ENCODE results near the gene SP100. TPM values are rescaled to one million over a fixed set of nuclear protein-coding genes. Genes with fewer than 3 reads are reported as not detected.
A peak's percentile ranks its signal among the peaks of the same experiment; 100 is the strongest.

SP100 gene
- total and polyA plus RNA-seq, 7 donors, result 50.4 to 141 (median 91.2) TPM

GRCh38 chr2:230417436-230417835 is 1.4 kb downstream of the SP100 start:
- TF ChIP-seq EP300 (IDR thresholded peaks at IDR 0.05) (no peak), POLR2A (IDR thresholded peaks at IDR 0.05) (no peak), POLR2AphosphoS5 (IDR thresholded peaks at IDR 0.05) (no peak), CTCF (IDR thresholded peaks at IDR 0.05) (no peak)
- no peak for DNase-seq
- no peaks in the 10 kb centered on the region for H3K36me3 ChIP-seq
- H3K9me3 ChIP-seq, result no peaks in the 10 kb centered on the region
- peaks cover 0 to 57% (median 40%) of the 10 kb centered on the region in 4 donors for H3K4me1 ChIP-seq
- H3K4me3 ChIP-seq, result peak overlapping the region; percentile 50 to 65 (median 59)
- no peaks in the 10 kb centered on the region for H3K27me3 ChIP-seq
- 43 to 60% methylated on average over 4 of the region's 4 CpGs for WGBS, 2 donors
- peak overlapping the region in 3 of 4 donors; percentile 89 to 92 (median 91) for H3K27ac ChIP-seq
- intact Hi-C loops (cut with DNase I), result loop anchor here (5.0 to 10.0 kb wide), 3 partner anchors 295 to 493 kb away; partner anchors contain the start of genes CAB39, FBXO36 and TRIP12

GRCh38 chr2:230418341-230419016 is 2.5 kb downstream of the SP100 start:
- 52 to 60% methylated on average over 9 of the region's 9 CpGs for WGBS, 2 donors
- Histone ChIP-seq H3K9me3 (no peaks in the 10 kb centered on the region), H3K27ac (peak overlapping the region in 1 of 4 donors; percentile 91), H3K36me3 (no peaks in the 10 kb centered on the region), H3K4me1 (peaks cover 0 to 63% (median 42%) of the 10 kb centered on the region in 4 donors), H3K4me3 (peak overlapping the region in 2 of 4 donors; percentile 3 to 65), H3K27me3 (no peaks in the 10 kb centered on the region)
- no peak for DNase-seq
- intact Hi-C loops (cut with DNase I), result loop anchor here (5.0 to 10.0 kb wide), 3 partner anchors 294 to 494 kb away; partner anchors contain the start of genes CAB39, FBXO36 and TRIP12
- TF ChIP-seq EP300 (IDR thresholded peaks at IDR 0.05) (no peak), POLR2AphosphoS5 (IDR thresholded peaks at IDR 0.05) (no peak)

GRCh38 chr2:230419181-230419580 is 3.2 kb downstream of the SP100 start:
- intact Hi-C loops (cut with DNase I), result loop anchor here (5.0 to 10.0 kb wide), 3 partner anchors 293 to 494 kb away; partner anchors contain the start of genes CAB39, FBXO36 and TRIP12
- Histone ChIP-seq H3K27ac (no peak overlapping the region), H3K27me3 (no peaks in the 10 kb centered on the region)

GRCh38 chr2:230422149-230422548 is 6.1 kb downstream of the SP100 start:
- no peaks in the 10 kb centered on the region for H3K27me3 ChIP-seq
- H3K4me1 ChIP-seq, result peaks cover 0 to 77% (median 42%) of the 10 kb centered on the region in 4 donors
- H3K27ac ChIP-seq, result no peak overlapping the region
- H3K36me3 ChIP-seq, result peaks cover 0 to 1% (median 0%) of the 10 kb centered on the region in 4 donors
- DNase-seq, result no peak
- TF ChIP-seq POLR2AphosphoS5 (IDR thresholded peaks at IDR 0.05) (no peak), POLR2A (IDR thresholded peaks at IDR 0.05) (no peak), CTCF (IDR thresholded peaks at IDR 0.05) (no peak), EP300 (IDR thresholded peaks at IDR 0.05) (no peak)
- intact Hi-C loops (cut with DNase I), result no loop called here
- H3K4me3 ChIP-seq, result no peak overlapping the region
- 91 to 94% methylated on average over 4 of the region's 4 CpGs for WGBS, 2 donors
- no peaks in the 10 kb centered on the region for H3K9me3 ChIP-seq

More at GRCh38 chr2:230419181-230419580, 3.2 kb downstream of the SP100 start:
- no peak for TF ChIP-seq CTCF (IDR thresholded peaks at IDR 0.05)
- no peak for TF ChIP-seq EP300 (IDR thresholded peaks at IDR 0.05)
- no peak for TF ChIP-seq POLR2A (IDR thresholded peaks at IDR 0.05)
- no peak for TF ChIP-seq POLR2AphosphoS5 (IDR thresholded peaks at IDR 0.05)
- no peaks in the 10 kb centered on the region for H3K9me3 ChIP-seq
- no peaks in the 10 kb centered on the region for H3K36me3 ChIP-seq
- H3K4me3 ChIP-seq, result no peak overlapping the region
- H3K4me1 ChIP-seq, result peaks cover 0 to 70% (median 48%) of the 10 kb centered on the region in 4 donors
- no peak for DNase-seq
- 78 to 91% methylated on average over 4 of the region's 4 CpGs for WGBS, 2 donors

- intact Hi-C loops (cut with DNase I), result no loop called here
- H3K9me3 ChIP-seq, result no peaks in the 10 kb centered on the region
- no peak overlapping the region for H3K27ac ChIP-seq
- H3K36me3 ChIP-seq, result peaks cover 0 to 13% (median 2%) of the 10 kb centered on the region in 4 donors
- peaks cover 0 to 59% (median 25%) of the 10 kb centered on the region in 4 donors for H3K4me1 ChIP-seq
- no peaks in the 10 kb centered on the region for H3K27me3 ChIP-seq
- TF ChIP-seq POLR2AphosphoS5 (IDR thresholded peaks at IDR 0.05), result no peak
- no peak for TF ChIP-seq CTCF (IDR thresholded peaks at IDR 0.05)
- TF ChIP-seq POLR2A (IDR thresholded peaks at IDR 0.05), result no peak
- no peak for TF ChIP-seq EP300 (IDR thresholded peaks at IDR 0.05)
- WGBS, 2 donors, result 88 to 91% methylated on average over 3 of the region's 3 CpGs
- DNase-seq, result no peak
- H3K4me3 ChIP-seq, result no peak overlapping the region
Measured at GRCh38 chr2:230423851-230424458, 8.0 kb downstream of the SP100 start.

Data from sigmoid colon (tissue), 7 donors.